HEK293 (cell line): ENCODE results near the gene ST6GALNAC6.

Experiments
- CTCF ChIA-PET: fragments of 350-600 bp; formaldehyde crosslinking; extraction: SDS; loops from one replicate; lab custom pipeline; 2021; ENCODE audit warnings: antibody characterized with exemption; lab: Yijun Ruan, JAX
- POLR2A ChIA-PET: fragments of 300-600 bp; formaldehyde crosslinking; extraction: SDS; loops from one replicate; lab custom pipeline; 2020; ENCODE audit warnings: antibody characterized with exemption, inconsistent platforms; lab: Yijun Ruan, JAX
- H3K27ac ChIP-seq: fragments of 200-500 bp; sonication (Bioruptor generic); 2 replicates; pipeline ENCODE4 v1.5.1; 2014; ENCODE audit warnings: low read depth, low read length, control low read depth, inconsistent platforms; ENCODE audit errors: extremely low read depth
- H3K36me3 ChIP-seq, 2 experiments: fragments of 200-500 bp in 1 of 2; sonication (Bioruptor generic) in 1 of 2; 1 replicate in 1 of 2; 2 replicates in 1 of 2; pipeline ENCODE4 v1.5.1; 2014 to 2017; ENCODE audit warnings: inconsistent platforms in 2 of 2, low read length in 2 of 2; ENCODE audit not compliant: control insufficient read depth in 2 of 2, insufficient read depth in 1 of 2
- H3K4me1 ChIP-seq: fragments of 200-500 bp; sonication (Bioruptor generic); 2 replicates; pipeline ENCODE4 v1.5.1; 2014; ENCODE audit warnings: mild to moderate bottlenecking, low read length, inconsistent platforms; ENCODE audit not compliant: control insufficient read depth, insufficient read depth
- H3K4me3 ChIP-seq: 2 replicates; pipeline ENCODE4 v1.5.1; 2011; ENCODE audit warnings: low read depth, mild to moderate bottlenecking, control low read depth, low read length, moderate library complexity
- H3K9me3 ChIP-seq: fragments of 200-500 bp; sonication (Bioruptor generic); 2 replicates; pipeline ENCODE4 v1.5.1; 2014; ENCODE audit warnings: low read depth, low read length, inconsistent platforms; ENCODE audit not compliant: control insufficient read depth, insufficient read depth
- AEBP2 ChIP-seq: fragments of 450-650 bp; formaldehyde crosslinking; IDR thresholded peaks from 2 replicates; pipeline ENCODE4 v1.5.1; 2016; ENCODE audit warnings: missing biosample characterization, missing genetic modification characterization, borderline replicate concordance
- GLIS1 ChIP-seq: fragments of 450-650 bp; formaldehyde crosslinking; IDR thresholded peaks from 2 replicates; pipeline ENCODE4 v1.5.1; 2016; ENCODE audit warnings: missing biosample characterization, missing genetic modification characterization
- KLF1 ChIP-seq: fragments of 450-650 bp; formaldehyde crosslinking; IDR thresholded peaks from 2 replicates; pipeline ENCODE4 v1.5.1; 2016; ENCODE audit warnings: missing biosample characterization, missing genetic modification characterization
- SP2 ChIP-seq: fragments of 450-650 bp; formaldehyde crosslinking; IDR thresholded peaks from 2 replicates; pipeline ENCODE4 v1.5.1; 2016; ENCODE audit warnings: missing biosample characterization, missing genetic modification characterization
- SP3 ChIP-seq: fragments of 450-650 bp; formaldehyde crosslinking; IDR thresholded peaks from 2 replicates; pipeline ENCODE4 v1.5.1; 2016; ENCODE audit warnings: missing biosample characterization, missing genetic modification characterization
- ZNF302 ChIP-seq: fragments of 450-650 bp; formaldehyde crosslinking; IDR thresholded peaks from 2 replicates; pipeline ENCODE4 v1.5.1; 2016; ENCODE audit warnings: missing biosample characterization, missing genetic modification characterization, low read depth
- ZNF416 ChIP-seq: fragments of 450-650 bp; formaldehyde crosslinking; IDR thresholded peaks from 2 replicates; pipeline ENCODE4 v1.5.1; 2016; ENCODE audit warnings: missing biosample characterization, missing genetic modification characterization
- ZNF501 ChIP-seq: fragments of 450-650 bp; formaldehyde crosslinking; IDR thresholded peaks from 2 replicates; pipeline ENCODE4 v1.5.1; 2016; ENCODE audit warnings: missing biosample characterization, missing genetic modification characterization
- ZNF560 ChIP-seq: fragments of 450-650 bp; formaldehyde crosslinking; IDR thresholded peaks from 2 replicates; pipeline ENCODE4 v1.5.1; 2017; ENCODE audit warnings: missing biosample characterization, missing genetic modification characterization, borderline replicate concordance
- ZNF580 ChIP-seq: fragments of 450-650 bp; formaldehyde crosslinking; IDR thresholded peaks from 2 replicates; pipeline ENCODE4 v1.5.1; 2016; ENCODE audit warnings: missing biosample characterization, missing genetic modification characterization
- ZNF585B ChIP-seq: fragments of 450-650 bp; formaldehyde crosslinking; IDR thresholded peaks from 2 replicates; pipeline ENCODE4 v1.5.1; 2016; ENCODE audit warnings: missing biosample characterization, missing genetic modification characterization
- ZNF777 ChIP-seq: fragments of 450-650 bp; formaldehyde crosslinking; IDR thresholded peaks from 2 replicates; pipeline ENCODE4 v1.5.1; 2017; ENCODE audit warnings: missing biosample characterization, missing genetic modification characterization, borderline replicate concordance
- TF ChIP-seq, protein P1 (sequence below): fragments of 450-650 bp; formaldehyde crosslinking; IDR thresholded peaks from 2 replicates; pipeline ENCODE4 v1.5.1; 2016; ENCODE audit warnings: missing biosample characterization, missing genetic modification characterization

Gene ST6GALNAC6

GRCh38 chr9:127905004-127905728, 5.8 kb upstream of the ST6GALNAC6 start:
- TF ChIP-seq, protein P1, sequence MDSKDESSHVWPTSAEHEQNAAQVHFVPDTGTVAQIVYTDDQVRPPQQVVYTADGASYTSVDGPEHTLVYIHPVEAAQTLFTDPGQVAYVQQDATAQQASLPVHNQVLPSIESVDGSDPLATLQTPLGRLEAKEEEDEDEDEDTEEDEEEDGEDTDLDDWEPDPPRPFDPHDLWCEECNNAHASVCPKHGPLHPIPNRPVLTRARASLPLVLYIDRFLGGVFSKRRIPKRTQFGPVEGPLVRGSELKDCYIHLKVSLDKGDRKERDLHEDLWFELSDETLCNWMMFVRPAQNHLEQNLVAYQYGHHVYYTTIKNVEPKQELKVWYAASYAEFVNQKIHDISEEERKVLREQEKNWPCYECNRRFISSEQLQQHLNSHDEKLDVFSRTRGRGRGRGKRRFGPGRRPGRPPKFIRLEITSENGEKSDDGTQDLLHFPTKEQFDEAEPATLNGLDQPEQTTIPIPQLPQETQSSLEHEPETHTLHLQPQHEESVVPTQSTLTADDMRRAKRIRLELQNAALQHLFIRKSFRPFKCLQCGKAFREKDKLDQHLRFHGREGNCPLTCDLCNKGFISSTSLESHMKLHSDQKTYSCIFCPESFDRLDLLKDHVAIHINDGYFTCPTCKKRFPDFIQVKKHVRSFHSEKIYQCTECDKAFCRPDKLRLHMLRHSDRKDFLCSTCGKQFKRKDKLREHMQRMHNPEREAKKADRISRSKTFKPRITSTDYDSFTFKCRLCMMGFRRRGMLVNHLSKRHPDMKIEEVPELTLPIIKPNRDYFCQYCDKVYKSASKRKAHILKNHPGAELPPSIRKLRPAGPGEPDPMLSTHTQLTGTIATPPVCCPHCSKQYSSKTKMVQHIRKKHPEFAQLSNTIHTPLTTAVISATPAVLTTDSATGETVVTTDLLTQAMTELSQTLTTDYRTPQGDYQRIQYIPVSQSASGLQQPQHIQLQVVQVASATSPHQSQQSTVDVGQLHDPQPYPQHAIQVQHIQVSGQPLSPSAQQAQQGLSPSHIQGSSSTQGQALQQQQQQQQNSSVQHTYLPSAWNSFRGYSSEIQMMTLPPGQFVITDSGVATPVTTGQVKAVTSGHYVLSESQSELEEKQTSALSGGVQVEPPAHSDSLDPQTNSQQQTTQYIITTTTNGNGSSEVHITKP (tag by site-specific recombination), result peak; percentile 65
- no peak for TF ChIP-seq ZNF777 (tag by site-specific recombination)
- POLR2A ChIA-PET, result no interaction called here
- Histone ChIP-seq H3K4me1 (no peaks in the 10 kb centered on the region), H3K4me3 (no peak overlapping the region), H3K9me3 (no peaks in the 10 kb centered on the region), H3K36me3 (peaks cover 0 to 5% of the 10 kb centered on the region in 2 experiments; a peak in 1 of 3 replicates), H3K27ac (no peak overlapping the region)
- CTCF ChIA-PET, result interaction anchor here (1.0 kb wide), 1 partner anchor 79 kb away, joined by 3 read pairs; no protein-coding TSS in a partner anchor

DNA sequence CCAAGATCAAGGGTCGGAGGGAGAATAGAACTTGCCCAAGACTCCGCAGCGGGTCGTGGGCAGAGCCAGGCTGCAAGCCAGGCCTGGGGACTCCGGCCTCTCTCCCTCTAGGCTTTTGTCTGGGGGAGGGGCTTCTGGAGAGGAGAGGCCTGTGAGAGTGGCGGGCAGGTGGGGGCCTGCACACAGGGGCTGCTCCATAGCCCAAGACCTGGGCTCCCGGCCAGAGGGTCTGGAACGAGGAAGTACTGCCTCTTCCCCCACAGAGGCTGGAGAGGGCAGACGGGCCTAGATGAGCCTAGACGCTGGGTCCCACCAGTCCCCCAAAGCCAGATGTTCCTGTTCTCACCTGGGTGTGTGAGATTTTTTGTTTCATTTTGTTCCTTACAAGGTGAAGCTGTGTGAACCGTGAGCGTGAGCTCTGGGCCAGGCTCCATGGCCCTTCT, 5.2 kb upstream of the ST6GALNAC6 start:
- ChIA-PET CTCF (interaction anchor here (1.0 kb wide), 1 partner anchor 78 kb away, joined by 3 read pairs; no protein-coding TSS in a partner anchor), POLR2A (interaction anchor here (0.6 kb wide), 2 partner anchors 10 to 89 kb away, joined by 4 to 5 read pairs; no protein-coding TSS in a partner anchor)
- Histone ChIP-seq H3K9me3 (no peaks in the 10 kb centered on the region), H3K4me3 (no peak overlapping the region), H3K4me1 (no peaks in the 10 kb centered on the region), H3K27ac (no peak overlapping the region), H3K36me3 (peaks cover 0 to 1% of the 10 kb centered on the region in 2 experiments; a peak in 1 of 3 replicates)
- TF ChIP-seq ZNF560, result no peak
- TF ChIP-seq ZNF585B (tag by site-specific recombination), result no peak
- TF ChIP-seq ZNF580 (tag by site-specific recombination), result no peak
- no peak for TF ChIP-seq ZNF302 (tag by site-specific recombination)
- no peak for TF ChIP-seq ZNF416 (tag by site-specific recombination)

DNA sequence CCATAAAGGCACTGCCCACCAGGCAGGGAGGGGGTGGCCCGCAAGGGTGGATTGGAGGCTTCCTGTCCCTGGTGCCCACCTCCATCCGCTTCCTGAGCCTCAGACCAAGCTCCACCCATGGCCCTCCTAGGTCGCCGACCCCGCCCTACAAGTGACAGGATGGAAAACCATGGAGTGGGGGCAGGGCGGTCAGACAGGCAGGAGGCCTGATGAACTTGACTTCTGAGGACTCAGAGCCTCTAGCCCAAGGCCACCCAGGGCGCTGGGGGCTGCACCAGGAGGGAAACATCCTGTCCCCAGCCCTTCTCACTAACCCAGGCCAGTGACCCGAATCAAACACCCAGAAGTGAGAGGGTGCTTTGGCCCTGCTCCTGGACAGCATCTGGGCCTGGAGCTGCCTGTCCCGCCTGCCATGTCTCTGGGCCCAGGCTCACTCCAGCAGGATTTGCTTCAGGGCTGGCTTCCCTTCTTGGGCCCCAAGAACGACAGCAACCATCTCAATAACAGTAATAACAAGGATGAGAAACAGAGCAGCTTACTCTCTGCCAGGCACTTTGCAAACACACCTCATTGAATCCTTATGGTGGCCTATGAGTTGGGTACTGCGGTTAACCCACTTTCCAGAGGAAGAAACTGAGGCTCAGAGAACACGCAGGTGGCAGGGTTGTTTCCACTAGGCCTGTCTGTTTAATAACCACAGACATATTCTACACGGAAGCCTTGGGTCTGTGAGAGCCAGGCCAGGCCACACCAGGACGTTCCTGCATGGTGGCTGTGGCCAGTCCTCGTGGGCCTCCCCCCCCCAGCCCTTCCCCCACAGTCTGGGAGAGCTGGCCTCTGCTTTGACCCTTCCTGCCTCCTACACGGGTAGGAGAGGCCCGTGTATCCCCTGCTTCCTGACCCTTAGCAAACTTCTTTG, 4.4 kb upstream of the ST6GALNAC6 start:
- Histone ChIP-seq H3K36me3 (no peaks in the 10 kb centered on the region), H3K4me3 (no peak overlapping the region), H3K9me3 (no peaks in the 10 kb centered on the region)
- ChIA-PET POLR2A (interaction anchor here (0.6 kb wide), 2 partner anchors 9 to 88 kb away, joined by 4 to 5 read pairs; no protein-coding TSS in a partner anchor), CTCF (no interaction called here)
- TF ChIP-seq SP3 (tag by site-specific recombination) (peak; percentile 33; the same call in 1 of the 2 replicates), KLF1 (tag by site-specific recombination) (peak; percentile 22; the same call in 1 of the 2 replicates), ZNF501 (tag by site-specific recombination) (no peak), AEBP2 (tag by site-specific recombination) (no peak), GLIS1 (tag by site-specific recombination) (0 out of 2 replicates have a peak, but pooled peaks have one; percentile 17), SP2 (peak; percentile 16; the same call in 1 of the 2 replicates)
- TF ChIP-seq, all 188 proteins: peak for 4
- Histone ChIP-seq H3K27ac (no peak overlapping the region), H3K4me1 (no peaks in the 10 kb centered on the region)
